ENCODE results near the gene DNMT3L.
A peak's percentile ranks its signal among the peaks of the same experiment; 100 is the strongest.
"Not testable (repeated sequence)": the region's sequence is repeated elsewhere in the genome, so short reads cannot be mapped to it uniquely, and the experiment has no call there.

DNMT3L gene

DNA sequence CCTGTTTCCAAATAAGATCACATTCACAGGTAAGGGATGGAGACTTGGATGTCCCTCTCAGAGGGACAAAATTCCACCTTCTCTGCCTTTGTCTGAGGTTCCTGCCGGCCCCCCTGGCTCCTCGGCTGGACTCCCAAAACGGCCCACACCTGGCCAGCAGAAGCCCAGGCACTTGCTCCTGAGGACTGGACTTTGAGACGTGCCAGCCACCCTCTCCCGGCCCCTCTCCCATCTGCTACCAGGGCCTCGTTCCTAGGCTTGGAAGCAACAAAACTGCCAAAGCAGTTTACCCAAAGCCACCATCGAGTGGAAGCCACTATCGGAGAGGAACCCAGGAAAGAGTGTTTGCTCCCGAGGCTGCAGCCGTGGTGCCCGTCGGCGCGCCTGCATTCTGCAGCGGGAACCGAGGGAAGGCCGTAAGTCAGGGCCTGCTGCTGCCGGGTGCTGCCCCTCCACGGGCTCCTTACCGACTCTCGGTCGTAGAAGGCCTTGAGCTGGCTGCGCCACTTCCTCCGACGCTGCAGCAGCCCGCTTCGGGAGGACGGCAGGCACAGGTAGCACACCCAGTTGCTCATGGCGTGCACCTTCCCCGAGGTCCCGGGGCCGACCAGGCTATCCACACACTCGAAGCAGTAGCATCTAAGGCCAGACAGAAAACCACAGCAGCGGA is 3.5 kb downstream of the DNMT3L start:
- TF ChIP-seq, protein P1, sequence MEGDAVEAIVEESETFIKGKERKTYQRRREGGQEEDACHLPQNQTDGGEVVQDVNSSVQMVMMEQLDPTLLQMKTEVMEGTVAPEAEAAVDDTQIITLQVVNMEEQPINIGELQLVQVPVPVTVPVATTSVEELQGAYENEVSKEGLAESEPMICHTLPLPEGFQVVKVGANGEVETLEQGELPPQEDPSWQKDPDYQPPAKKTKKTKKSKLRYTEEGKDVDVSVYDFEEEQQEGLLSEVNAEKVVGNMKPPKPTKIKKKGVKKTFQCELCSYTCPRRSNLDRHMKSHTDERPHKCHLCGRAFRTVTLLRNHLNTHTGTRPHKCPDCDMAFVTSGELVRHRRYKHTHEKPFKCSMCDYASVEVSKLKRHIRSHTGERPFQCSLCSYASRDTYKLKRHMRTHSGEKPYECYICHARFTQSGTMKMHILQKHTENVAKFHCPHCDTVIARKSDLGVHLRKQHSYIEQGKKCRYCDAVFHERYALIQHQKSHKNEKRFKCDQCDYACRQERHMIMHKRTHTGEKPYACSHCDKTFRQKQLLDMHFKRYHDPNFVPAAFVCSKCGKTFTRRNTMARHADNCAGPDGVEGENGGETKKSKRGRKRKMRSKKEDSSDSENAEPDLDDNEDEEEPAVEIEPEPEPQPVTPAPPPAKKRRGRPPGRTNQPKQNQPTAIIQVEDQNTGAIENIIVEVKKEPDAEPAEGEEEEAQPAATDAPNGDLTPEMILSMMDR (conservative IDR thresholded peaks at IDR 0.05; ENCODE audit: low read depth, low read length): no peak
- no peak overlapping the region for H3K4me3 ChIP-seq (ENCODE audit: low read depth, low read length)
- no peak for DNase-seq (ENCODE audit: low read depth)

DNA sequence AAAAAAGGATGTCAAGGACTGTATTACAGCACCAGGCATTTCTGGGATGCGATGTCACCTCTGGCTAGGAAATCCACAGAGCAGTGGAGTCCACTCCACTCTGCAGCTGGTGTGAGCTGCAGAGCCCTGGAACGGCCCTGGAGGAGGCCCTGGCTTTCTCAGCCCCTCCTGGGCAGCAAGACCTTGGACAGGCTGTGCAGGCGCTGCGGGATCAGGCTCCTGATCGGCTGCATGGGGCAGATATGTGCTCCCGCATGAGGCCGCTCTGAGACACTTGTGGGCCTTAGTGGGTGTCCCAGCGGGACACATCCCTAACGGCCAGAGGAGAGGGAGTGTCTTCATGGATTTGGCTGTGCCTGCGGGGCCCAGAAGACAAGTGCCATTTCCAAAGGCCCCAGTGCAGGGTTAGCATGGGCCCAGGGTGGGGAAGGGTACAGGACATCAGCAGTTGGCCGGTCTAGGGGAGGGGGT is 6.2 kb downstream of the DNMT3L start:
- TF ChIP-seq, protein P1 (conservative IDR thresholded peaks at IDR 0.05; ENCODE audit: low read depth, low read length): no peak
- no peak overlapping the region for H3K4me3 ChIP-seq (ENCODE audit: low read depth, low read length)
- peak; percentile 5 for DNase-seq (ENCODE audit: low read depth)

DNA sequence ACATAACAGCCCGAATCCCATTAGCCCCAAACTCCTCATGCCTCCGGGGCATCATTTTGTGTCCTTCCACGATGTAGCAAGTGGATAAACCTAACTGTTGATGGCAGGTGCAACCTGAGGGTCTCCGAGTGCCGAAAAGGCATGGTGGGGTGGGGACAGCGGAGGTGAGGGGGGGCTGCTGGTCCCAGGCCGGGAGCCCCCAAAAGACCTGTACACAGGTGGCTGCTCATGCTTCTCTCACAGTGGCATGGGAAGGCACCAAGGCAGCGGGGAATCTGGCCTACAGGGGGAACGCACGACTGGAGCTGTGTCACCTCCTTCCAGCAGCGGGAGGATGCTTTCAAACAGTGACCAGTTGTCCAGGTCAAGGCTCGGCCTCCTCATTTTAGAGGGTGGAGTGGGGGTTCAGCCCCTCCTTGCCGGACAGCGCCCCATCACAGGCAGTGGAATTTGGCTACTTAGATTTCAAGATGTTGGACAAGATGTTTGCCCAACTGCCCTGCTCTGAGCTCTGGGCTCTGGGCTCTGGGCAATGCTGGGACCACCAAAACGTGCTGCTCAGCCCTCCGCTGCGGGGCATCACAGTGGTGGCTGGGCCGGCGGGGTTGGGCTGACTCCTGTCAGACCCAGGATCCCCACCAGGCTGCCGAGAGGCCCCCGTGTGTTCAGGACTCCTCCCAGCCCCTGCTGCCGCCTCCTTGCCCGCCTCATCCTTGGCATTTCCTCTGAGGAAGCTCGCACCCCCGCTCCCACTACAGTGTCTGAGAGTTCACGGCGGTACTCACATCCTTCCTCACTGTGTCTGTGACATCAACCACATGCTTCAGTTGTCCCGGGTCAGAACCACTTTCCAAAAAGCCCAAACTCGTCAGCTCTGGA is 7.6 kb downstream of the DNMT3L start:
- TF ChIP-seq, protein P1 (conservative IDR thresholded peaks at IDR 0.05; ENCODE audit: low read depth, low read length): no peak
- DNase-seq (ENCODE audit: low read depth): no peak
- H3K4me3 ChIP-seq (ENCODE audit: low read depth, low read length): no peak overlapping the region

DNA sequence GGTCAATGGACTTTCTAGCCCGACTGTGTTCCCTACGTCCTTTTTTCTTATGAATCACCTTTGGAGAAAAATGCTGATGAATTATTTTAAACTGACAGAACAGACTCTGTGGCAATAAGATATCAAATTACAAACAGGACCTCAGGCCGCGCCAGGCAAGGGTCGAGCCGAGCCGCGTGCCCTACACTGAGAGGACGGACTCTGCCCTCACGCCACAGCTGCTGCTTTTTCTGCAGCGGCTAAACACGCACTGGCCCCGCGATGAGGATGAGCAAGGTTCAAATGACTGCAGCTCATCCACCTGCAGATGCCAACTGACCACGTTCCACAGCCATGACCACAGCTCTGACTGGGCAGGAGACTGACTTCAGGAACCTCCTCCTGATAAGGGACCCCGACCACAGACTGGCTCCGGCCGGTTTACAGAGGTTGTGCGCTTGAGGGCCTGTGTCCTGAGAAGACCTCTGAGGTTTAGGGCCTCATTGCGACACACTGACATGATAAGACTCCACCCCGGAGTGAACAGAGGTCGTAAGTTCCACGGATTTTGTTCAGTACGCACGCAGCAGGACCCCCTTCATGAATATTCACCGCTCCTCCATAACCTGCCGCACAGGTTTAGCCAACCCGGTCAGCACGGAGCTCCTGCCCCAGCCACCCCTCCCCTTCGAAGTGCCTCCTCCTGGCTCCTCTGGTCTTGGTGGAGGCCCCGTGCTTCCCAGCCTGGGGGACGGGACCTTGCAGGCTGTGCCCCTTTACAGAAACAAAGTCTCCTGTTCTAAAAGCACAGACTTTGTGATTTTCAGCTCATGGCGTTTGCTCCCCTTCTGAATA is 12.3 kb downstream of the DNMT3L start:
- not testable (repeated sequence) for DNase-seq (ENCODE audit: low read depth); H3K4me3 ChIP-seq (ENCODE audit: low read depth, low read length)

DNA sequence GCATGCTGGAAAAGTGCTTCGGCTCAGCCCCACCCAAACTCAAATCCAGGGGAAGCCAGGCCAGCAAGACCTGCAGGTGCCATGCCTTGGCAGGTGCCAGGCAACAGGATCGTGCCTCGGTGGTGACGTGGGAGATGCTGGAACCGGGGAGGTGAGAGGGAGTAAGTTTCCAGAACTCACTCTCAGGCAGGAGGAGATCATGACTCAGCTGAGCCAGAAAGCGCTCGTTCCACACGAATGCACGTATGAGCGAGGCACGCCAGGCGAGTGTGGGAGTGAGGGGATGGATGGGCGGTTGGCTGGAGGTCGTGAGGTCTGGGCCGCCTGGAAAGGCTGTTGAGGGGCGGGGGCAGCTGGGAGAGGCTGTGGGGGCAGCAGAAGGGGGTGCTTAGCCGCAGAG is 13.8 kb downstream of the DNMT3L start:
- not testable (repeated sequence) for DNase-seq (ENCODE audit: low read depth)

DNA sequence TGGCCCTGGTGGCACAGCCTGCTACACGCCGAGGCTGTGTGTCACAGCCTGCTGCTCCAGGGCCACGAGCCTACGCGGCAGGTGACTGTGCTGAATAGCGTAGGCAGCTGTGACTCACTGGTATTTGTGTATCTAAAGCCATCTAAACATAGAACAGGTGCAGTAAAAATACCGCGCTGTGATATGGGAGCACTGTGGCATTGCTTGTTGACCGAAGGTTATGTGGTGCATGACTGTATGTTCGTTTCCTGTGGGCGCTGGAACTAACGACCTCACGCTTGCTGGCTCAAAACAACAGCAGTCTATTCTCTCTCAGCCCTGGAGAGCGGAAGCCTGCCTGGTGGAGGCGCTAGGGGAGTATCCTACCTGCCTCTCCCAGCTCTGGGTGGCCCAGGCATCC is 17.7 kb downstream of the DNMT3L start:
- H3K4me3 ChIP-seq (ENCODE audit: low read depth, low read length); DNase-seq (ENCODE audit: low read depth): not testable (repeated sequence)

More for the DNA sequence above, 13.8 kb downstream of the DNMT3L start:
- not testable (repeated sequence) for H3K4me3 ChIP-seq (ENCODE audit: low read depth, low read length)

DNA sequence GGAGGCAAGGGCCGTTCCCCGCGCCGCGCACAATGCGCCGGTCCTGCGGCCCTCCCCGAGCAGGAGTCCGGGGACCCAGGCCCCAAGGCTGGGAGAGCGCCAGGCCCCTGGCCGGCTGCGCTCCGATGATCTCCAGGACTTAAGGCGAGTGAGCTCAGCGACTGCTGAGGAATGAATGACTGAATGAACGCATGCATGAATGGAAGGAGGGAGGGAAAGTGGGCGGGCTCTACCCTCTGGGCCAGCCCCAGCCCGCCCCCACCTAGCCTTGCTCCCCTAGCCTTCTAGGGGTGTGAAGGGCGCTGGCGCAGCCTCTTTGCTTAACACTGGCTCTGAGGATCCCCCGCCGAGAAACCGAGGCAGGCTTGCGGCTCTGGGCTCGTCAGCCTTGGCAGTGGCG is 20.4 kb downstream of the DNMT3L start:
- not testable (repeated sequence) for H3K4me3 ChIP-seq (ENCODE audit: low read depth, low read length); DNase-seq (ENCODE audit: low read depth)

DNA sequence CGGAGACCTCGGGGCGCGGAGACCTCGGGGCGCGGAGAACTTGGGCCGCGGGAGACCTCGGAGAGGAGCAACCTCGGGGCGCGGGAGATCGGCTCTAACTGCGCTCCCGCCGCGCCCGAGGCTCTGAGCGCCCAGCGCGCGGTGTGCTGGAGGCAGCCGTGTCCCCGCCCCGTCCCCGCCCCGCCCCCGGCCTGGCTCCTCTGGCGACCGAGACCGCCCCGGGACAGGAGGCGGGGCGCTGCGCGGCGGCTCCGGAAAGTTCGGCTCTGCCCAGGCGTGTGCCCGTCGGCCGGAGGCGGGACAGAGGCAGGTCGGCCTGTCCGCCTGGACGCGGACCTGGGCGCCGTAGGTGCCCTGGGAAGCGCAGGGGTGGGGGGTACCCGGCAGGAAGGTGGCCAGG is 20.9 kb downstream of the DNMT3L start, which contains the start of gene ICOSLG:
Gene ICOSLG, minus strand, starts transcription at position 102 of the 400 bp plus-strand sequence. CDS start 126 bp downstream, outside the sequence.
- H3K4me3 ChIP-seq (ENCODE audit: low read depth, low read length); DNase-seq (ENCODE audit: low read depth): not testable (repeated sequence)

DNA sequence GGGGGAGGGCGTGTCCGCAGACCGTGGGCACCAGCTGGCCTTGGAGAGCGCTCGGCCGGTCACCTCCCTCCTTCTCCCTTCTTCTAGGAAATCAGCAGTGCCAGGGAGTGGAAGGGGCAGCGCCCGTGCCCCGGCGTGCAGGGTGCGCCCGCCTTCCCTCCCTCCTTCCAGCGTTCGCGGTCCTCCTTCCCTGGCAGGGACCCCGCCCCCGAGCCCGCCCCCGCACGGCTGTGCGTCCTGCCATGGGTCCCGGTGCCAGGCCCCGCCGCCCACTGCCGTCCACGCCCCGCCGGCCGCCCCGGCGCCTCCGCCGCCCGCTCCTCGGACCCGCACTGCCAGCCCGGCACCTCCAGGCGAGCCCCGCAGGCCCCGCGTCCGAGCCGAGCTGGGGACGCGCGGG is 21.3 kb downstream of the DNMT3L start:
- H3K4me3 ChIP-seq (ENCODE audit: low read depth, low read length); DNase-seq (ENCODE audit: low read depth): not testable (repeated sequence)

DNA sequence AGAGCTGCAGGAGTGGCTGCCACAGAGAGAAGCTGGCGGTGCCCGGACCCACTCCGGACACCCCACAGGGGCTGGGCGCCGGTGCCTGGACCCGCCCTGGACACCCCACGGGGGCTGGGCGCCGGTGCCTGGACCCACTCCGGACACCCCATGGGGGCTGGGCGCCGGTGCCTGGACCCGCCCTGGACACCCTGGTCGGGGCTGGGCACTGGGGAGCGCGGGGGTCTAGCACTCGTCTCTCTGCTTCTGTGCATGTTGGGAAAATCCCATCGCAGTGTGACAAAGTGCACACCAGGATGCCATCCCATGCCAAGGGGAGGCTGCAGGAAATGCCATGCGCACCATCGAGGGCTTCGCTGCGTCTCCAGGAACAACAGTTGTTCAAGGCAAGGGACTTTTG is 32.1 kb downstream of the DNMT3L start:
- not testable (repeated sequence) for DNase-seq (ENCODE audit: low read depth)

DNA sequence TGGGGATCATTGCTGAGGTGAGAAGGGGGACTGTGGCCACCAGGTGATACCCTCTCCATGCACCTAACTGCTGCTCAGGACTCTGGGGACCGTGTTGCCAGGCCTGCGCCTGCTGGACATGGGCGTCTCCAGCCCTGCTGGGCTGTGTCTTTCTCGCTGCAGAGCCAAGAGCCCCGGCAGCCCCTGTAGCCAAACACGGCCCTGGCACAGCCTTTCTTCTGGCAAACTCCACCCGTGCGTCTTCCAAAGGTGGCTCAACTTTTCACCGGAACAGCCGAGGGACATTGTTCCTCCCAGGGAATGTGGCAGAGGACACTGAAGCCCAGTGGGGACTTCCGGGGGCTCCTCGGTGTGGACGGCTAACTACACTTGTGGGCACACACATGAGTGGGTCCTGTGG is 33.6 kb downstream of the DNMT3L start:
- not testable (repeated sequence) for DNase-seq (ENCODE audit: low read depth); H3K4me3 ChIP-seq (ENCODE audit: low read depth, low read length)

More for the DNA sequence above, 32.1 kb downstream of the DNMT3L start:
- H3K4me3 ChIP-seq (ENCODE audit: low read depth, low read length): not testable (repeated sequence)

DNA sequence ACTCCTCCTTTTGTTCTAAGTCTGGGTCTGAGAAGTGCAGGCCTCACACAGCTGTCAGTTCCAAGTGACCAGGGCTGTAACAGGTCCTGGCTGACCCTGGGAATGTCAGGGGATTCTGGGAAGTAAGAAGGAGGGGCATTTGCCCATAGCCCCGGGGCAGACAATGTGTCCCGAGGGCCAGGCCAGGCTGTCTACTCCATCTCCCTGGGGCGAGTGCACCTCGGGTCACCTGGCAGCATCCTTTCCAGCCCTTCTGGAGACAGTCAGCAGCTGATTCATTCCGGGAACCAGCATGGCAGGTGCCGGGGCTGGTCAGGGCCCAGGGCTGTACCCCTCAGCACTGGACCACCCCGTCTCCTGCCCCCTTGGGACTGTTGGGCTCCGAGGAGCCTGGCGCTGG is 34.1 kb downstream of the DNMT3L start:
- not testable (repeated sequence) for DNase-seq (ENCODE audit: low read depth); H3K4me3 ChIP-seq (ENCODE audit: low read depth, low read length)

DNA sequence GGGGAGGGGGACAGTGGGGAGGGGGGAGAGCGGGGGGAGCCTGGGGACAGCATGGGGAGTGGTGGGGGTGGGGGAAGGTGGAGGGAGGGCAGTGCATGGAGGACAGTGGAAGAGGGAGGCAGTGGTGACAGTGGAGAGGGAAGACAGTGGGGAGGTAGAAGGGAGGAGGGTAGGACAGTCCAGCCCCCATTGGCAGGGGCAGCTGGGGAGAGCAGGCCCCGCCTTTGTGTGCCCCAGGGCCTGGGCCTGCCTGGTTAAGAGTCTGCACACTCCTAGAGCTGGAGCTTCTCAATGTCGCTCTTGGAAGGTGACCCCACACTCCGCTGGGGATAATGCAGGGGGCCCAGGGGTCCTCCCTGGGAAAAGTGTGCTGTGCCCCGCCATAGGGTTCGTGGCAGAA is 36.1 kb downstream of the DNMT3L start:
- H3K4me3 ChIP-seq (ENCODE audit: low read depth, low read length); DNase-seq (ENCODE audit: low read depth): not testable (repeated sequence)

DNA sequence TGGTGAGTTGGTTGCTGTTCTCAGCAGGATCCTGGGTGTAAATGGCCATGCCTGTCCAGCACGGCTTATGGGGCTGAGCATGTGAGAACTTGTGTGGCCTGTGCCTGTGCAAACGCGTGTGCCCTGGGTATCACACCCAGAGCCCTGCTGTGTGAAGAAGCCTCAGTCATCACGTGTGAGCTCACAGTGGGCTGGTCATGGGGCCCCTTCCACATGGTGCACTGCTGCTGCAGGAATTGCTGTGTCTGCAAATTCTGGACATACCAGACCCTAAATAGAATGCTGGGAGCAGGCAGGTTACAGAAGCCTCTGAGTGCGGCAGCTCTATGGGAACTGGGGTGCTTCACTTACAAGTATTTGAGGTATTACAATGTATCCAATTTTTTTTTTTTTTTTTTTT is 38.4 kb downstream of the DNMT3L start:
- H3K4me3 ChIP-seq (ENCODE audit: low read depth, low read length); DNase-seq (ENCODE audit: low read depth): not testable (repeated sequence)

DNA sequence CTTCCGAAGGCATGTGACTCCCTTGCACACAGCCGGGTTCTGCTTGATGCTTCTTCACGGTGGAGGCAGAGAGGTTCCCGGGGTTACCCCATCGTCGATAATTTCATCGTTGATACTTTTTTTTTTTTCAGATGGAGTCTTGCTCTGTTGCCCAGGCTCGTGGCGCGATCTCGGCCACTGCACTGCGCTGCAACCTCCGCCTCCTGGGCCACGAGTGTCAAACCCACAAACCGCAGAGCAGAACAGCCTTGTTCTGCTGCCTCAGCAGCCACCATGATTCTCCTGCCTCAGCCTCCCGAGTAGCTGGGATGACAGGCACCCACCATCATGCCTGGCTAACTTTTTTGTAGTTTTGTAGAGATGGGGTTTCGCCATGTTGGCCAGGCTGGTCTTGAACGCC is 41.0 kb downstream of the DNMT3L start:
- not testable (repeated sequence) for DNase-seq (ENCODE audit: low read depth); H3K4me3 ChIP-seq (ENCODE audit: low read depth, low read length)
